Esophagus muscularis mucosa (tissue), 4 donors: ENCODE data around the gene PPP2R5C. TPM values are rescaled to one million over a fixed set of nuclear protein-coding genes. Genes with fewer than 3 reads are reported as not detected.
A peak's percentile ranks its signal among the peaks of the same experiment; 100 is the strongest.

Experiments
- DNase-seq: peaks from one replicate; pipeline ENCODE4 v3.0.0-alpha.2; 2017; ENCODE audit errors: extremely low spot score
- H3K27ac ChIP-seq, 4 donors: fragments of 200-600 bp; sonication (generic); replicated peaks in 1 of 4; 1 replicate in 3 of 4; 2 replicates in 1 of 4; pipeline ENCODE4 v1.5.1; 2016 to 2019; ENCODE audit warnings: mild to moderate bottlenecking in 1 of 4
- H3K27me3 ChIP-seq, 4 donors: fragments of 200-600 bp; sonication (generic); one replicate each; pipeline versions ENCODE4 v1.5.1 to v1.6.0; 2016 to 2019
- H3K36me3 ChIP-seq, 4 donors: fragments of 200-600 bp; sonication (generic); one replicate each; pipeline ENCODE4 v1.5.1; 2016 to 2019
- H3K4me1 ChIP-seq, 4 donors: fragments of 200-600 bp; sonication (generic); one replicate each; pipeline ENCODE4 v1.5.1; 2016 to 2019
- H3K4me3 ChIP-seq, 4 donors: fragments of 200-600 bp; sonication (generic); 1 replicate in 2 of 4; 2 replicates in 2 of 4; pipeline ENCODE4 v1.5.1; 2016 to 2019; ENCODE audit warnings: mild to moderate bottlenecking in 4 of 4, moderate library complexity in 1 of 4
- H3K9me3 ChIP-seq, 4 donors: fragments of 200-600 bp; sonication (generic); 1 replicate in 3 of 4; 2 replicates in 1 of 4; pipeline ENCODE4 v1.5.1; 2016 to 2019
- EP300 ChIP-seq: sonication (generic); formaldehyde crosslinking; IDR thresholded peaks from one replicate; pipeline ENCODE4 v1.6.1; 2017; ENCODE audit warnings: antibody characterized with exemption
- POLR2A ChIP-seq: fragments of 450-650 bp; IDR thresholded peaks from one replicate; pipeline ENCODE4 v1.6.1; 2017; ENCODE audit warnings: antibody characterized with exemption, moderate library complexity, mild to moderate bottlenecking, low read depth
- POLR2AphosphoS5 ChIP-seq, 2 donors: sonication (generic); formaldehyde crosslinking; IDR thresholded peaks; one replicate each; pipeline ENCODE4 v1.6.1; 2017; ENCODE audit warnings: antibody characterized with exemption in 2 of 2
- WGBS: methylation state at CpG from one replicate; pipeline ENCODE4 v1.1.5; 2018; 5-methylcytosine and 5-hydroxymethylcytosine counted together
- intact Hi-C: fragments of 100-400 bp; cut with DNase I; formaldehyde crosslinking; loops from one replicate; pipeline ENCODE4 v1.15.1; 2023
- total RNA-seq, 4 donors: library from RNA; depleted of rRNA; stranded (reverse); fragments of >200 nt; gene quantifications; one replicate each; pipeline versions ENCODE4 v1.1.0 to v1.2.1, GENCODE V29; 2016
- TF ChIP-seq, protein P1 (sequence below), 3 experiments: fragments of 200-600 bp in 2 of 3; fragments of 450-650 bp in 1 of 3; sonication (generic) in 2 of 3; IDR thresholded peaks; one replicate each; pipeline ENCODE4 v1.5.1; 2017 to 2019; ENCODE audit warnings: antibody characterized with exemption in 3 of 3, mild to moderate bottlenecking in 2 of 3, moderate library complexity in 1 of 3

Gene PPP2R5C
- total RNA-seq, 4 donors from 2014 or later, result 103 to 142 (median 131) TPM

DNA sequence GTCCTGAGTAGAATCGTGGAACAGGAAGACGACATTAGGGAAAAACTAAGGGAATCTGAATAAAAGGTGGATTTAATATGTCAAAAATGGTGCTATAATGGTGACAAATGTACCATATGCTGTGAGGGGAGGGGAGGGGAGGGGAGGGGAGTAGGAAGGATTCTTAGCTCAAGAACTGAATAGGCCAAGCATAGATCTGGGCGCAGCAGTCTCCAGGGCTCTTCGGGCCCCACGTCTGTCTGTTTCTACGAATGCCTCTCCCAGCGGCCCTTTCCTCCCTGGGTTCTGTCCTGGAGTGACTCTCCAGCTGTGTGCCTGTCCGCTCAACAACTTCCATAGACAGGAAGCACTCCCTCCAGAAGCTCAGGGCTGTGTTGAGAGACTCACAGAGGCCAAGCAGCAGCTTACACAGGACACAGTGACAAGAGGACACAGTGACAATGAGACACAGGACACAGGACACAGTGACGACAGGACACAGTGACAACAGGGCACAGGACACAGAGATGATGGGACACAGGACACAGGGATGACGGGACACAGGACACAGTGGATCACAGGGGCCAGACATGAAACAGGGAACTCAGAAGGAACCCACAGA lies 42.4 kb upstream of the PPP2R5C start:
- Histone ChIP-seq H3K36me3 (no peaks in the 10 kb centered on the region), H3K4me1 (peaks cover 0 to 5% (median 2%) of the 10 kb centered on the region in 4 donors), H3K9me3 (peaks cover 0 to 5% (median 2%) of the 10 kb centered on the region in 4 donors), H3K27ac (no peak overlapping the region), H3K4me3 (no peak overlapping the region), H3K27me3 (no peaks in the 10 kb centered on the region)
- intact Hi-C loops, result no loop called here
- DNase-seq, result peak; percentile 88
- WGBS, result 72% methylated on average over 10 of the region's 10 CpGs
- TF ChIP-seq, protein P1, sequence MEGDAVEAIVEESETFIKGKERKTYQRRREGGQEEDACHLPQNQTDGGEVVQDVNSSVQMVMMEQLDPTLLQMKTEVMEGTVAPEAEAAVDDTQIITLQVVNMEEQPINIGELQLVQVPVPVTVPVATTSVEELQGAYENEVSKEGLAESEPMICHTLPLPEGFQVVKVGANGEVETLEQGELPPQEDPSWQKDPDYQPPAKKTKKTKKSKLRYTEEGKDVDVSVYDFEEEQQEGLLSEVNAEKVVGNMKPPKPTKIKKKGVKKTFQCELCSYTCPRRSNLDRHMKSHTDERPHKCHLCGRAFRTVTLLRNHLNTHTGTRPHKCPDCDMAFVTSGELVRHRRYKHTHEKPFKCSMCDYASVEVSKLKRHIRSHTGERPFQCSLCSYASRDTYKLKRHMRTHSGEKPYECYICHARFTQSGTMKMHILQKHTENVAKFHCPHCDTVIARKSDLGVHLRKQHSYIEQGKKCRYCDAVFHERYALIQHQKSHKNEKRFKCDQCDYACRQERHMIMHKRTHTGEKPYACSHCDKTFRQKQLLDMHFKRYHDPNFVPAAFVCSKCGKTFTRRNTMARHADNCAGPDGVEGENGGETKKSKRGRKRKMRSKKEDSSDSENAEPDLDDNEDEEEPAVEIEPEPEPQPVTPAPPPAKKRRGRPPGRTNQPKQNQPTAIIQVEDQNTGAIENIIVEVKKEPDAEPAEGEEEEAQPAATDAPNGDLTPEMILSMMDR (IDR thresholded peaks at IDR 0.05), result no peak
- TF ChIP-seq POLR2A (no peak), POLR2AphosphoS5 (IDR thresholded peaks at IDR 0.05) (no peak), EP300 (no peak)

DNA sequence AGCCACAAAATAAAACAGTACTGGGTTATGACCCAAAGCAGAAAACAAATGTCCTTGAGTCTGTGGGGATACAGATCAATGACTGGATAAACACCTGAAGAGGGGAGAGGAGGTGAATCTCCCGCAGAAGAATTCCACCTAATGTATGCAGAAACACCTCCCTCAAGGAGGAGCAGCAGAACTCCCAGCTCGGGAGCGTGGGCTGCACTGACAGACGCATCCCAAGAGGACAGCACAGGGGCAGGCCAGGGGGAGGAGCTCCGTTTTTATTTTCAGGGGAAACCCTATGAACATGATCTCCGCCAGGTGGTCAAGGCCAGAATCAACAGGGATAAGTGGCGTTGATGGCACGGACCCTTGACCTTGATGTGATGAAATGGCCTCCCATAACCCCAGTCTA lies 41.8 kb upstream of the PPP2R5C start:
- peaks cover 0 to 5% (median 2%) of the 10 kb centered on the region in 4 donors for H3K4me1 ChIP-seq
- peak; percentile 91 for DNase-seq
- TF ChIP-seq POLR2A (no peak), POLR2AphosphoS5 (IDR thresholded peaks at IDR 0.05) (no peak), EP300 (no peak)
- TF ChIP-seq, protein P1 (IDR thresholded peaks at IDR 0.05), result no peak
- H3K27me3 ChIP-seq, result no peaks in the 10 kb centered on the region
- H3K9me3 ChIP-seq, result no peaks in the 10 kb centered on the region
- 49% methylated on average over 5 of the region's 8 CpGs for WGBS
- no peak overlapping the region for H3K27ac ChIP-seq
- intact Hi-C loops, result no loop called here
- no peak overlapping the region for H3K4me3 ChIP-seq
- H3K36me3 ChIP-seq, result no peaks in the 10 kb centered on the region

GRCh38 chr14:101721111-101721510 lies 40.4 kb upstream of the PPP2R5C start:
- WGBS, result 79% methylated on average over 5 of the region's 5 CpGs
- Histone ChIP-seq H3K27ac (peak overlapping the region in 1 of 4 donors; percentile 14), H3K9me3 (no peaks in the 10 kb centered on the region), H3K4me1 (peaks cover 0 to 5% (median 2%) of the 10 kb centered on the region in 4 donors), H3K4me3 (no peak overlapping the region), H3K36me3 (no peaks in the 10 kb centered on the region), H3K27me3 (no peaks in the 10 kb centered on the region)
- intact Hi-C loops, result no loop called here
- TF ChIP-seq, protein P1 (IDR thresholded peaks at IDR 0.05), result no peak
- no peak for TF ChIP-seq EP300
- no peak for TF ChIP-seq POLR2A
- TF ChIP-seq POLR2AphosphoS5 (IDR thresholded peaks at IDR 0.05), result no peak
- peak; percentile 37 for DNase-seq

DNA sequence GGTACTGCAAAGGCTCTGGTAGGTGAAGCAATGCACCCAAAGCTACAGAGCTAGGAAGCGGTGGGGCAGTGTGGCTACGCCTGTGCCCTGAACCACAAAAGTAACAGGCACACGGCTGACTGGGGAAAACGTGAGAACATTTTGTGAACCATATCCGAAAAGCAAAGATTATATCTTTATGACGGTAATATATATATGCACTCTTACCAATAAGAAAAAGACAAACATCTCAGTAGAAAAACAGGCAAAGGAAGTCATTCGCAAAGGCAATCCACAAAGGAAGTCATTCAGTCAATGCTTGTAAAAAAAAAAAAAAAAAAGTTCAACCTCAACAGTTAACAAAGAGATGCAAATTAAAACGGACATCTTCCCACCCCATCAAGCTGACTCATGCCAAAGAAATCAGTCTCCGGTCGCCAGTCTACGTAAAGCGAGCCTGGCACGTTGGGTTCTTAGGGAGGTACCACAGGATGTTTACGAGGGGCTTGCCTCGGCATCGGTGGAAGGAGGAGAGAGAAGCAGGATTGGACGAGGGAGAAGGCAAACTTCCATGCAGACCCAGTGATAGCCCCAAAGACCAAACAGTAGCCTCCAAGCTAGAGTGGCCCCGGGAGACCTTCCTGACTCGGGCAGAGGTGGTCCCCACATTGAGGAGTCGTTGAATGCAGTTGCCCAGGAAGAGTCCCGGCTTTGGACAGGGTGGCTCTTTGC lies 39.4 kb upstream of the PPP2R5C start:
- peak overlapping the region; percentile 16 to 62 (median 27) for H3K27ac ChIP-seq
- peak; percentile 91 for DNase-seq
- no peaks in the 10 kb centered on the region for H3K9me3 ChIP-seq
- H3K27me3 ChIP-seq, result no peaks in the 10 kb centered on the region
- H3K4me1 ChIP-seq, result peaks cover 0 to 5% (median 2%) of the 10 kb centered on the region in 4 donors
- H3K36me3 ChIP-seq, result no peaks in the 10 kb centered on the region
- WGBS, result 63% methylated on average over 21 of the region's 21 CpGs
- H3K4me3 ChIP-seq, result no peak overlapping the region
- intact Hi-C loops, result no loop called here
- TF ChIP-seq EP300 (no peak), POLR2A (no peak), POLR2AphosphoS5 (IDR thresholded peaks at IDR 0.05) (peak; percentile 33 to 54)
- TF ChIP-seq, protein P1 (IDR thresholded peaks at IDR 0.05), result no peak
